OCI-LY1 (cell line): Measurements from ENCODE around the gene SEZ6.

Experiments used
- CTCF ChIP-seq: fragments of 200-600 bp; sonication (generic), shearing (Covaris generic); IDR thresholded peaks from 2 replicates; pipeline ENCODE4 v1.5.1; 2017; ENCODE audit warnings: mild to moderate bottlenecking, antibody characterized with exemption, low read length, moderate library complexity, mixed read lengths
- EZH2 ChIP-seq: fragments of 200-600 bp; sonication (generic), shearing (Covaris generic); IDR thresholded peaks from 2 replicates; pipeline ENCODE4 v1.8.0; 2017; ENCODE audit warnings: borderline replicate concordance, mixed run types, mild to moderate bottlenecking, antibody characterized with exemption, low read length, moderate library complexity, mixed read lengths

GRCh38 chr17:28947639-28948038 lies 58.2 kb downstream of the SEZ6 start:
- no peak for TF ChIP-seq EZH2
- no peak for TF ChIP-seq CTCF
